ENCODE measurements around the gene PSME1.

The PSME1 gene

DNA sequence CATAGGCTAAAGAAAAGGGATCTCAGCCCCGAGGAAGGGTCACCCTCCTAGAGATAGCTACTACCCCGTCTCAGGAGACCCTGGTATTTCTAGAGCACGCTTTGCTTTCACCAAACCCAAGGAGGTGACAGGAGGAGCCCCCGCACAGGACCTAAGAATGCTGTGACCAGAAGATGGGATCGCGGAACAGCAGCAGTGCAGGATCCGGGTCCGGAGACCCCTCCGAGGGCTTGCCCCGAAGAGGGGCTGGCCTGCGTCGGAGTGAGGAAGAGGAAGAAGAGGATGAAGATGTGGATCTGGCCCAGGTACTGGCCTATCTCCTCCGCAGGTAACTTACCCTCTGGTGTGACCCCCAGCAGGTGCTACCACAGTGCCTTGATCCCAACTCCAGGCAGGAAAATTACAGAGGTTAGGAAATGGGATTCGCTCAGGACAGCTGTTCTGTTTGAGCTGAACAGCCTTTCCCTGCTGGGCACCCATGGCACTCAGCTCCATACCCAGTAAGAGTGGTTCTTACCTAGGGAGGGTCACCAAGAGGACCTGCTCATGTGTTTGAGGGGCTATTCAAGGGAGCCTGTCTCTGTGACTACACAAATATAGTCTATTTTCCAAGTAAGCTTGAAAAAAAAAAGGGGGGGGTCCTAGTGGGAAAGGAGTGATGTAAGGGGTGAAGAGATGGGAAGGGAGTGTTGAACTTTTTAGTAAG is 20.4 kb upstream of the PSME1 start:
- Histone ChIP-seq H3K79me2 (ENCODE audit: insufficient read depth, low read depth) (no peaks in the 10 kb centered on the region), H3K27ac (peak overlapping the region; percentile 91; the same call in 1 of the 2 replicates), H3K9ac (peak overlapping the region; percentile 63; the same call in 1 of the 2 replicates), H3K27me3 (ENCODE audit: insufficient read depth, low read depth) (no peaks in the 10 kb centered on the region), H3K36me3 (ENCODE audit: insufficient read depth) (no peaks in the 10 kb centered on the region), H3K4me2 (peak overlapping the region; percentile 78), H3K4me3 (IDR thresholded peaks at IDR 0.05; ENCODE audit: insufficient read depth, low read depth, low read length) (no peak overlapping the region), H2AFZ (ENCODE audit: low read depth) (peak overlapping the region; percentile 68), H3K4me1 (ENCODE audit: low read depth, poor library complexity, severe bottlenecking) (peaks cover 13% of the 10 kb centered on the region), H4K20me1 (ENCODE audit: insufficient read depth) (no peaks in the 10 kb centered on the region)
- TF ChIP-seq, protein P1, sequence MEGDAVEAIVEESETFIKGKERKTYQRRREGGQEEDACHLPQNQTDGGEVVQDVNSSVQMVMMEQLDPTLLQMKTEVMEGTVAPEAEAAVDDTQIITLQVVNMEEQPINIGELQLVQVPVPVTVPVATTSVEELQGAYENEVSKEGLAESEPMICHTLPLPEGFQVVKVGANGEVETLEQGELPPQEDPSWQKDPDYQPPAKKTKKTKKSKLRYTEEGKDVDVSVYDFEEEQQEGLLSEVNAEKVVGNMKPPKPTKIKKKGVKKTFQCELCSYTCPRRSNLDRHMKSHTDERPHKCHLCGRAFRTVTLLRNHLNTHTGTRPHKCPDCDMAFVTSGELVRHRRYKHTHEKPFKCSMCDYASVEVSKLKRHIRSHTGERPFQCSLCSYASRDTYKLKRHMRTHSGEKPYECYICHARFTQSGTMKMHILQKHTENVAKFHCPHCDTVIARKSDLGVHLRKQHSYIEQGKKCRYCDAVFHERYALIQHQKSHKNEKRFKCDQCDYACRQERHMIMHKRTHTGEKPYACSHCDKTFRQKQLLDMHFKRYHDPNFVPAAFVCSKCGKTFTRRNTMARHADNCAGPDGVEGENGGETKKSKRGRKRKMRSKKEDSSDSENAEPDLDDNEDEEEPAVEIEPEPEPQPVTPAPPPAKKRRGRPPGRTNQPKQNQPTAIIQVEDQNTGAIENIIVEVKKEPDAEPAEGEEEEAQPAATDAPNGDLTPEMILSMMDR (conservative IDR thresholded peaks at IDR 0.05; ENCODE audit: low read depth, low read length) = no peak

DNA sequence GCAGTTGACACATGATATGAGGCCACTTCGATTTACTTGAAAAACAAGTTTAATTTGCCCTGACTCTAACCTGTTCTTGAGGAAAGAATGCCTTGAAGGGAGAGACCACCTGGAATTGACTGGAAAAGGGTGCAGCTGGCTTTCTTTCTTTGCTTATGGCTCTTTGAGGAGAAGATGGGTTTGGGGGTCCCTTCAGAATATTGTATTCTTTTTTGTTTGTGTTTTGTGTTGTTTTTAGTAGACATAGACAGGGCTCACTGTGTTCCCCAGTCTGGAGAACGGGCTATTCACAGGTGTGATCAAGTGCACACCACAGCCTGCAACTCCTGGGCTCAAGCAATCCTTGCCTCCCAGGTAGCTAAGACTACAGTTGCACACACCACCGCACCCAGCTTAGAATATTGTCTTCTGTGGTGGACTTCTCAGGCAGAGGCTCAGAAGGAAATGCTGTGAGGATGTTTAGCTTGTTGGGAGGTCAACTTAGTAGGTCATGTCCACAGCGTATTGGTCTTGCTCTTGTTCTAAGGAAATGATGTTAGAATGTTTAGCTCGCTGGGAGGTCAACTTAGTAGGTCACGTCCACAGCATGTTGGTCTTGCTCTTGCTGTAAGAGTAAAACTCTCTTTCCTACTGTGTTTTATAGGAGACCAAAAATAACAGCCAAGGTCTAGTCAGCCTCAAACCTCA is 19.7 kb upstream of the PSME1 start:
- H3K27me3 ChIP-seq (ENCODE audit: insufficient read depth, low read depth) = no peaks in the 10 kb centered on the region
- H2AFZ ChIP-seq (ENCODE audit: low read depth) = no peak overlapping the region
- H3K4me2 ChIP-seq = peak overlapping the region; percentile 78
- H3K9ac ChIP-seq = no peak overlapping the region
- H3K27ac ChIP-seq = no peak overlapping the region
- no peaks in the 10 kb centered on the region for H3K36me3 ChIP-seq (ENCODE audit: insufficient read depth)
- TF ChIP-seq, protein P1 (conservative IDR thresholded peaks at IDR 0.05; ENCODE audit: low read depth, low read length) = no peak
- H4K20me1 ChIP-seq (ENCODE audit: insufficient read depth) = no peaks in the 10 kb centered on the region
- peaks cover 7% of the 10 kb centered on the region for H3K4me1 ChIP-seq (ENCODE audit: low read depth, poor library complexity, severe bottlenecking)
- no peak overlapping the region for H3K4me3 ChIP-seq (IDR thresholded peaks at IDR 0.05; ENCODE audit: insufficient read depth, low read depth, low read length)
- H3K79me2 ChIP-seq (ENCODE audit: insufficient read depth, low read depth) = no peaks in the 10 kb centered on the region

DNA sequence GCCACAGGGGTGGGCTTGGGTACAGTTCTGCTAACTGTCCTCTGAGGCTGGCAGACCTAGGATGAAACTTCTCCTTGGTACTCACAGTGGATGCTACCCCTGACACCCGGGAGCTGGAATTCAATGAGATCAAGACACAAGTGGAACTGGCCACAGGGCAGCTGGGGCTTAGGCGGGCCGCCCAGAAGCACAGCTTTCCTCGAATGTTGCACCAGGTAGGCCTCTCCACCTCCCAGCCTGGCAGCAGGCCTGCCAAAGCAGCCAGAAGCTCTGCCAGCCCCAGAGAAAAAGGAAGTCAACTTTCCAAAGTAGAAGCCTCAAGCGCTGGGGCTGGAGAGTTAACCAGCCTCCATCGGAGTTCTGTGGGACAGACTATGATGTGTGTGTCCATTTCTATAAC is 18.8 kb upstream of the PSME1 start:
- no peaks in the 10 kb centered on the region for H3K79me2 ChIP-seq (ENCODE audit: insufficient read depth, low read depth)
- no peaks in the 10 kb centered on the region for H4K20me1 ChIP-seq (ENCODE audit: insufficient read depth)
- peaks cover 7% of the 10 kb centered on the region for H3K4me1 ChIP-seq (ENCODE audit: low read depth, poor library complexity, severe bottlenecking)
- H3K4me3 ChIP-seq (IDR thresholded peaks at IDR 0.05; ENCODE audit: insufficient read depth, low read depth, low read length) = no peak overlapping the region
- H3K36me3 ChIP-seq (ENCODE audit: insufficient read depth) = no peaks in the 10 kb centered on the region
- no peak overlapping the region for H3K4me2 ChIP-seq
- H3K9ac ChIP-seq = no peak overlapping the region
- TF ChIP-seq, protein P1 (conservative IDR thresholded peaks at IDR 0.05; ENCODE audit: low read depth, low read length) = no peak
- H2AFZ ChIP-seq (ENCODE audit: low read depth) = no peak overlapping the region
- H3K27me3 ChIP-seq (ENCODE audit: insufficient read depth, low read depth) = no peaks in the 10 kb centered on the region
- no peak overlapping the region for H3K27ac ChIP-seq

DNA sequence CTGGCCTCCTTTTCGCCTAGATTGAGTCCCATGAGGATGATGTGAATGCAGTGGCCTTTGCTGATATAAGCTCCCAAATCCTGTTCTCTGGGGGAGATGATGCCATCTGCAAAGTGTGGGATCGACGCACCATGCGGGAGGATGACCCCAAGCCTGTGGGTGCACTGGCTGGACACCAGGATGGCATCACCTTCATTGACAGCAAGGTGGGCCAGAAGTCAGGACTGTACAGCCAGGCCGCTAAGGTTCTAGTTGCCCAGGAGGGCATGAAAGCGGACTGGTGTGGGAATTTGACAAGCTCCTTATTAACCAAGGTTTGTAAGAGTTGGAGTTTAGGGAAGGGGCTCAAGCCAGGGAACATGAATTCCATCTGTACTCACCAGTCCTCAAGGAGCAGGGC is 16.3 kb upstream of the PSME1 start:
- Histone ChIP-seq H2AFZ (ENCODE audit: low read depth) (no peak overlapping the region), H3K27me3 (ENCODE audit: insufficient read depth, low read depth) (no peaks in the 10 kb centered on the region), H3K4me2 (no peak overlapping the region), H3K36me3 (ENCODE audit: insufficient read depth) (no peaks in the 10 kb centered on the region), H3K79me2 (ENCODE audit: insufficient read depth, low read depth) (no peaks in the 10 kb centered on the region), H4K20me1 (ENCODE audit: insufficient read depth) (no peaks in the 10 kb centered on the region), H3K4me1 (ENCODE audit: low read depth, poor library complexity, severe bottlenecking) (peaks cover 7% of the 10 kb centered on the region), H3K27ac (no peak overlapping the region), H3K4me3 (IDR thresholded peaks at IDR 0.05; ENCODE audit: insufficient read depth, low read depth, low read length) (no peak overlapping the region), H3K9ac (no peak overlapping the region)
- TF ChIP-seq, protein P1 (conservative IDR thresholded peaks at IDR 0.05; ENCODE audit: low read depth, low read length) = no peak
